H1 (cell line): ENCODE measurements around the gene MRPL9. TPM values are rescaled to one million over a fixed set of nuclear protein-coding genes. Genes with fewer than 3 reads are reported as not detected.

Experiments used
- CTCF ChIA-PET: fragments of 300-600 bp; sonication (Branson Sonifier 250); formaldehyde crosslinking; loops from one replicate; lab custom pipeline; 2021; ENCODE audit not compliant: partially characterized antibody; lab: Charles Lee
- POLR2A ChIA-PET: fragments of 300-600 bp; sonication (Branson Sonifier 250); formaldehyde crosslinking; loops from one replicate; lab custom pipeline; 2021; ENCODE audit warnings: inconsistent platforms; ENCODE audit not compliant: partially characterized antibody; lab: Charles Lee
- DNase-seq, 2 experiments: peaks; one replicate each; pipeline versions ENCODE4 v3.0.0 to v3.0.0-alpha.2; 2010 to 2022; ENCODE audit warnings: low spot score in 2 of 2, low read depth in 1 of 2, mixed read lengths in 1 of 2
- FAIRE-seq: peaks from 2 replicates; lab custom pipeline; 2011; peaks lifted over from hg19 to GRCh38; lab: Jason Lieb, UNC
- H2AFZ ChIP-seq: 2 replicates; pipeline ENCODE4 v1.8.1; 2012; ENCODE audit warnings: low read length, inconsistent platforms
- H2AK5ac ChIP-seq: 2 replicates; pipeline ENCODE4 v1.6.1; 2013; ENCODE audit warnings: low read depth, low read length
- H2BK120ac ChIP-seq: replicated peaks from 2 replicates; pipeline ENCODE3; 2013; ENCODE audit warnings: low read depth, low read length, inconsistent platforms
- H2BK12ac ChIP-seq: 2 replicates; pipeline ENCODE4 v1.6.1; 2013; ENCODE audit warnings: low read depth, low read length
- H2BK15ac ChIP-seq: 2 replicates; pipeline ENCODE4 v1.6.1; 2013; ENCODE audit warnings: low read length
- H2BK20ac ChIP-seq: 2 replicates; pipeline ENCODE4 v1.6.1; 2013; ENCODE audit warnings: low read length
- H2BK5ac ChIP-seq: 2 replicates; pipeline ENCODE4 v1.6.1; 2013; ENCODE audit warnings: low read depth, low read length
- H3K14ac ChIP-seq: 2 replicates; pipeline ENCODE4 v1.6.1; 2013; ENCODE audit warnings: inconsistent platforms; ENCODE audit not compliant: insufficient read length
- H3K18ac ChIP-seq: 2 replicates; pipeline ENCODE4 v1.6.1; 2013; ENCODE audit warnings: low read length; ENCODE audit errors: extremely low read depth
- H3K23ac ChIP-seq: 2 replicates; pipeline ENCODE4 v1.6.1; 2013; ENCODE audit warnings: inconsistent platforms; ENCODE audit not compliant: insufficient read length
- H3K23me2 ChIP-seq: 2 replicates; pipeline ENCODE4 v1.6.1; 2013; ENCODE audit warnings: low read depth, low read length
- H3K27ac ChIP-seq: 2 replicates; pipeline ENCODE4 v1.6.1; 2011; ENCODE audit warnings: low read depth, low read length, inconsistent platforms
- H3K27me3 ChIP-seq, 4 experiments: replicated peaks in 1 of 4; 1 replicate in 1 of 4; 2 replicates in 3 of 4; pipeline versions ENCODE4 v1.6.1 to v1.8.1; 2011 to 2013; ENCODE audit warnings: low read length in 3 of 4, mild to moderate bottlenecking in 3 of 4, inconsistent platforms in 2 of 4, mixed read lengths in 2 of 4, moderate library complexity in 1 of 4; ENCODE audit not compliant: control insufficient read depth in 3 of 4, insufficient read depth in 3 of 4; ENCODE audit errors: extremely low read depth in 1 of 4
- H3K36me3 ChIP-seq, 4 experiments: 2 replicates each; pipeline versions ENCODE4 v1.6.1 to v1.8.1; 2011 to 2013; ENCODE audit warnings: mild to moderate bottlenecking in 4 of 4, low read length in 3 of 4, moderate library complexity in 2 of 4, control low read depth in 1 of 4, inconsistent platforms in 1 of 4; ENCODE audit not compliant: insufficient read depth in 4 of 4, control insufficient read depth in 2 of 4
- H3K4ac ChIP-seq: replicated peaks from 2 replicates; pipeline ENCODE3; 2013; ENCODE audit warnings: low read length, low read depth, mixed read lengths, inconsistent platforms; ENCODE audit not compliant: insufficient read length
- H3K4me1 ChIP-seq, 4 experiments: replicated peaks in 1 of 4; 1 replicate in 1 of 4; 2 replicates in 3 of 4; pipeline versions ENCODE4 v1.6.1 to v1.8.1; 2011 to 2013; ENCODE audit warnings: low read length in 3 of 4, inconsistent platforms in 2 of 4, mixed read lengths in 1 of 4; ENCODE audit not compliant: insufficient read depth in 4 of 4, control insufficient read depth in 3 of 4
- H3K4me2 ChIP-seq, 2 experiments: 2 replicates each; pipeline versions ENCODE4 v1.6.1 to v1.8.1; 2011 to 2013; ENCODE audit warnings: low read depth in 2 of 2, low read length in 2 of 2, control low read depth in 1 of 2, inconsistent platforms in 1 of 2, mild to moderate bottlenecking in 1 of 2; ENCODE audit not compliant: insufficient read depth in 1 of 2
- H3K4me3 ChIP-seq, 4 experiments: fragments of 200-600, 300-600 bp in 1 of 4; sonication (generic), shearing (Covaris generic), sonication (Bioruptor Twin) in 1 of 4; 2 replicates each; pipeline versions ENCODE4 v1.5.1 to v1.8.1; 2011 to 2016; ENCODE audit warnings: low read length in 4 of 4, low read depth in 3 of 4, control low read depth in 2 of 4, inconsistent platforms in 2 of 4, mild to moderate bottlenecking in 2 of 4, mixed read lengths in 1 of 4, moderate library complexity in 1 of 4; ENCODE audit not compliant: insufficient read depth in 2 of 4; ENCODE audit errors: extremely low read depth in 1 of 4
- H3K56ac ChIP-seq: replicated peaks from 2 replicates; pipeline ENCODE3; 2013; ENCODE audit warnings: low read depth, mild to moderate bottlenecking, mixed read lengths, low read length, inconsistent platforms; ENCODE audit not compliant: insufficient read length
- H3K79me1 ChIP-seq: 2 replicates; pipeline ENCODE4 v1.6.1; 2013; ENCODE audit warnings: low read depth, low read length, control low read depth
- H3K79me2 ChIP-seq, 2 experiments: 2 replicates each; pipeline versions ENCODE4 v1.6.1 to v1.8.1; 2012 to 2013; ENCODE audit warnings: low read length in 2 of 2, mild to moderate bottlenecking in 2 of 2, inconsistent platforms in 1 of 2; ENCODE audit not compliant: insufficient read depth in 2 of 2, control insufficient read depth in 1 of 2
- H3K9ac ChIP-seq, 4 experiments: replicated peaks in 1 of 4; 1 replicate in 1 of 4; 2 replicates in 3 of 4; pipeline versions ENCODE4 v1.6.1 to v1.8.1; 2011 to 2013; ENCODE audit warnings: low read depth in 3 of 4, low read length in 3 of 4, control low read depth in 2 of 4, mild to moderate bottlenecking in 2 of 4, moderate library complexity in 2 of 4, inconsistent platforms in 1 of 4; ENCODE audit errors: extremely low read depth in 1 of 4
- H3K9me3 ChIP-seq, 2 experiments: 2 replicates each; pipeline versions ENCODE4 v1.6.1 to v1.8.1; 2012 to 2013; ENCODE audit warnings: mild to moderate bottlenecking in 2 of 2, moderate library complexity in 2 of 2, control low read depth in 1 of 2, inconsistent platforms in 1 of 2, low read depth in 1 of 2, low read length in 1 of 2, mixed read lengths in 1 of 2; ENCODE audit not compliant: insufficient read depth in 2 of 2
- H4K20me1 ChIP-seq, 2 experiments: replicated peaks in 1 of 2; 2 replicates each; pipeline versions ENCODE3 to v1.8.1; 2011 to 2013; ENCODE audit warnings: inconsistent platforms in 2 of 2, low read length in 2 of 2, mild to moderate bottlenecking in 1 of 2; ENCODE audit not compliant: insufficient read depth in 2 of 2, control insufficient read depth in 1 of 2
- H4K5ac ChIP-seq: 2 replicates; pipeline ENCODE4 v1.6.1; 2013; ENCODE audit warnings: low read length, low read depth, mixed read lengths, inconsistent platforms; ENCODE audit not compliant: insufficient read length
- H4K8ac ChIP-seq: 2 replicates; pipeline ENCODE4 v1.8.0; 2013; ENCODE audit warnings: mild to moderate bottlenecking, moderate library complexity, low read length, inconsistent platforms; ENCODE audit not compliant: insufficient read depth; ENCODE audit errors: extremely low read depth
- H4K91ac ChIP-seq: replicated peaks from 2 replicates; pipeline ENCODE3; 2013; ENCODE audit warnings: low read length, mixed read lengths, inconsistent platforms; ENCODE audit not compliant: insufficient read length
- ASH2L ChIP-seq: fragments of 200-600, 300-600 bp; sonication (generic); IDR thresholded peaks from one replicate; pipeline ENCODE4 v1.7.1; 2017; ENCODE audit warnings: low read length
- CHD1 ChIP-seq: IDR thresholded peaks from 2 replicates; pipeline ENCODE4 v1.6.1; 2012; ENCODE audit warnings: low read depth, low read length, improper control_type of control experiment
- EZH2 ChIP-seq: fragments of 200-600 bp; sonication (generic); IDR thresholded peaks from 2 replicates; pipeline ENCODE4 v1.7.1; 2012; ENCODE audit warnings: low read depth, mild to moderate bottlenecking, moderate library complexity, low read length, inconsistent platforms; ENCODE audit not compliant: severe bottlenecking
- GABPA ChIP-seq: IDR thresholded peaks from 2 replicates; pipeline ENCODE4 v1.6.1; 2011; ENCODE audit warnings: mild to moderate bottlenecking, low read length, moderate library complexity, borderline replicate concordance; ENCODE audit not compliant: insufficient read depth
- JUND ChIP-seq: IDR thresholded peaks from 2 replicates; pipeline ENCODE4 v1.6.1; 2011; ENCODE audit warnings: mild to moderate bottlenecking, improper control_type of control experiment, low read length
- KDM1A ChIP-seq: fragments of 200-600, 300-600 bp; sonication (generic); IDR thresholded peaks from 2 replicates; pipeline ENCODE4 v1.7.1; 2016; ENCODE audit warnings: mild to moderate bottlenecking, low read length, borderline replicate concordance
- NANOG ChIP-seq: IDR thresholded peaks from 2 replicates; pipeline ENCODE4 v1.6.1; 2011; ENCODE audit warnings: low read length, low read depth, mild to moderate bottlenecking, inconsistent platforms; ENCODE audit not compliant: insufficient read depth, poor library complexity, severe bottlenecking
- RFX5 ChIP-seq: IDR thresholded peaks from 2 replicates; pipeline ENCODE4 v1.6.1; 2011; ENCODE audit warnings: low read depth, low read length, improper control_type of control experiment, borderline replicate concordance
- RNF2 ChIP-seq: fragments of 200-900, 300-1000 bp; sonication (generic); IDR thresholded peaks from 2 replicates; pipeline ENCODE4 v1.7.1; 2016; ENCODE audit warnings: borderline replicate concordance, low read depth, mild to moderate bottlenecking, antibody characterized with exemption, low read length; ENCODE audit not compliant: poor library complexity, severe bottlenecking; ENCODE audit errors: missing control alignments
- WGBS, 2 experiments: shearing (Covaris generic) in 1 of 2; methylation state at CpG; one replicate each; pipeline versions ENCODE4 v1.1.6 to v1.1.7; 2013 to 2015; ENCODE audit warnings: low lambda C conversion rate in 2 of 2, mixed read lengths in 2 of 2, inconsistent platforms in 1 of 2, low coverage in 1 of 2, missing lambda C conversion rate in 1 of 2; ENCODE audit not compliant: insufficient replicate concordance in 2 of 2, insufficient coverage in 1 of 2, insufficient read length in 1 of 2; ENCODE audit errors: extremely low coverage in 1 of 2, missing lambda C conversion rate in 1 of 2; 5-methylcytosine and 5-hydroxymethylcytosine counted together
- polyA plus RNA-seq, 7 experiments: library from polyadenylated mRNA; depleted of rRNA in 3 of 7; stranded (reverse) in 5 of 7; unstranded in 2 of 7; fragments of >200 nt in 5 of 7; fragments of 200-250 nt in 2 of 7; gene quantifications; 1 replicate in 5 of 7; 2 replicates in 1 of 7; 4 replicates in 1 of 7; pipeline versions ENCODE4 v1.2.1 to v1.2.3, GENCODE V29; 2011 to 2013; ENCODE audit warnings: missing spikeins in 2 of 7, mixed read lengths in 2 of 7
- total RNA-seq: library from RNA; stranded (reverse); fragmentation: NEBNext Ultra II Directional; extraction: Animal tissue kit (Norgen Biotek cat#: 25700); gene quantifications from 2 replicates; pipeline ENCODE4 v1.2.1, GENCODE V29; 2021
- TF ChIP-seq, protein P1 (sequence below): IDR thresholded peaks from 2 replicates; pipeline ENCODE4 v1.6.1; 2012; ENCODE audit warnings: inconsistent platforms

The MRPL9 gene
- total and polyA plus RNA-seq, 2 of the 8 experiments (the other 6 are each of a cell fraction or from before 2014, with no cell fraction given): 74.9 to 113 TPM

DNA sequence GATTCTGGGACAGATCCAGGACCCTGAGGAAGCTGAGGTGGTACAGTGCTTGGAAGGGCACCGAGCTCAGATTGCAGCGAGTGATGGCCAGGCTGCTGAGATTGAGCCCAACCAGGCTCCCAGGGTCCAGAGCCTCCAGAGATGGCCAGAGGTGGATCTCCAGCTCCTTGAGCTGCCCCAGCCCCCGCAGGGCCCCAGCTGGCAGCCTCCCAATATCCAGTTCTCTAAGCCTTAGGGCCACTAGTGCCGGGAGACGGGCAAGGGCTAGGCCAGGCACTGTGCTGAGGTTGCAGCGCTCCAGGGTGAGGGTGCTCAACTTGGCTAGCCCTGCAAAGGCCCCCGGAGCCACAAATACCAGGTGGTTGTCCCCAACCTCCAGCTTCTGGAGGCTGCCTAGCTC, 38.5 kb upstream of the MRPL9 start:
- no peak for FAIRE-seq

More for the DNA sequence above, 38.5 kb upstream of the MRPL9 start:
- H3K4me3 ChIP-seq: no peak overlapping the region
- no peaks in the 10 kb centered on the region; a peak in 1 of 7 replicates for H3K4me1 ChIP-seq
- no peak overlapping the region for H2AK5ac ChIP-seq
- ChIA-PET POLR2A (interaction anchor here (1.4 to 3.2 kb wide), 2 partner anchors 10 to 39 kb away, joined by 3 to 9 read pairs; partner anchors contain the start of gene MRPL9), CTCF (interaction anchor here (1.6 to 2.4 kb wide), 4 partner anchors 10 to 33 kb away, joined by 5 to 9 read pairs (median 8); partner anchors contain the start of gene TDRKH)
- H3K27me3 ChIP-seq: peaks cover 0 to 3% (median 1%) of the 10 kb centered on the region in 4 experiments; a peak in 1 of 7 replicates
- no peak for DNase-seq
- no peaks in the 10 kb centered on the region for H3K23me2 ChIP-seq
- no peak overlapping the region for H3K9ac ChIP-seq
- H4K5ac ChIP-seq: no peak overlapping the region
- no peak overlapping the region for H3K14ac ChIP-seq
- H3K27ac ChIP-seq: no peak overlapping the region
- no peak overlapping the region for H3K4me2 ChIP-seq
- H2AFZ ChIP-seq: no peak overlapping the region
- no peak overlapping the region for H2BK120ac ChIP-seq
- H4K8ac ChIP-seq: 0 out of 2 replicates have a peak overlapping the region, but pooled peaks have one; percentile 8
- no peaks in the 10 kb centered on the region for H3K36me3 ChIP-seq
- TF ChIP-seq NANOG: no peak
- TF ChIP-seq EZH2: no peak
- no peak for TF ChIP-seq JUND
- TF ChIP-seq GABPA: no peak
- no peak for TF ChIP-seq RNF2
- TF ChIP-seq ASH2L: no peak
- no peak for TF ChIP-seq KDM1A
- TF ChIP-seq CHD1: no peak
- no peak for TF ChIP-seq RFX5
- TF ChIP-seq, protein P1, sequence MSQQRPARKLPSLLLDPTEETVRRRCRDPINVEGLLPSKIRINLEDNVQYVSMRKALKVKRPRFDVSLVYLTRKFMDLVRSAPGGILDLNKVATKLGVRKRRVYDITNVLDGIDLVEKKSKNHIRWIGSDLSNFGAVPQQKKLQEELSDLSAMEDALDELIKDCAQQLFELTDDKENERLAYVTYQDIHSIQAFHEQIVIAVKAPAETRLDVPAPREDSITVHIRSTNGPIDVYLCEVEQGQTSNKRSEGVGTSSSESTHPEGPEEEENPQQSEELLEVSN: no peak
- no peak overlapping the region for H3K4ac ChIP-seq
- no peak overlapping the region for H2BK15ac ChIP-seq
- H4K20me1 ChIP-seq: no peaks in the 10 kb centered on the region
- H3K79me2 ChIP-seq: no peaks in the 10 kb centered on the region
- H2BK20ac ChIP-seq: no peak overlapping the region
- no peak overlapping the region for H3K56ac ChIP-seq
- no peak overlapping the region for H2BK12ac ChIP-seq
- H3K23ac ChIP-seq: no peak overlapping the region
- H3K18ac ChIP-seq: no peak overlapping the region
- H3K79me1 ChIP-seq: no peaks in the 10 kb centered on the region
- WGBS, 2 experiments: 96% methylated on average over 7 of the region's 7 CpGs; no CpG with 5 or more reads in 1 of the 2 experiments
- H4K91ac ChIP-seq: no peak overlapping the region
- H3K9me3 ChIP-seq: no peaks in the 10 kb centered on the region
- no peak overlapping the region for H2BK5ac ChIP-seq
